Raji (cell line): ENCODE measurements around the gene OLR1.

Experiments
- POLR2A ChIP-seq: IDR thresholded peaks from 2 replicates; pipeline ENCODE4 v1.6.1; 2011; ENCODE audit warnings: low read depth, low read length, control low read depth; ENCODE audit not compliant: insufficient read depth

Gene OLR1

DNA sequence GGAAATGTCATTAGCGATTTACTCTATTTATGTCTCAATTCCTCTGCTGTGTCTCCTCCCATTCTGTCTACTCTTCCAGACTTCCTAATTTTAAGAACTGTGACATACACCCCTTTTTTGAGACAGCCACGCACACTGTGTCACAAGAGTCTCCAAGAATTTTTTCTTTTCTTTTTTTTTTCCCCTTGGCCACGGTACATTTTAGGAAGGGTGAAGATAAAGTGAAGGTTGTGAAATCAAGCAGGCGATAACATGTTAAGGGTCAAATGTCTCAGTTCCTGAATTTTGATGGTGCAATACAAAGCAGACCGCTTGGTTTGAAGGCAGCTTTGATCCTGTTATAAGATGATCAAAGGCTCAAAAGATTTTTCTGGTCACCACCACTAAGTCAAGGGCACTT lies 4.3 kb downstream of the OLR1 start:
- no peak for TF ChIP-seq POLR2A

- no peak for TF ChIP-seq POLR2A
Observed at GRCh38 chr12:10165421-10165820, 6.5 kb downstream of the OLR1 start.

DNA sequence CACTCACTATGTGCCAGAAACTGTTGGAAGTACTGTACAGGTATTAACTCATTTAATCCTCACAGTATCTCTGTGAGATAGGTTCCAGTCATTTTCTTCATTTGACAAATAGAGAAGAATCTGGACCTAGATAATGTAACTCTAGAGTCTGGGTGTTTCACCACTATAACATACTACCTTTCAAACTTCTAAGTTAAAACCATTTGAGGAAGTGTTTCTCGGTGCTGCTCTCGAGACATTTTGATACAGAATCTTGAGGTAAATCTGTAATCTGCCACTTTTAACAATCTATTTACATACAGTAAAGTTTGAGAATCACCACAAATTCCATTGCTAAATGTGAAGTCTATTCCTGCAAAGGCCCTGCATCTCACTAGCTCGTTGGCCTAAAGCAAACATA lies 8.8 kb downstream of the OLR1 start:
- no peak for TF ChIP-seq POLR2A

DNA sequence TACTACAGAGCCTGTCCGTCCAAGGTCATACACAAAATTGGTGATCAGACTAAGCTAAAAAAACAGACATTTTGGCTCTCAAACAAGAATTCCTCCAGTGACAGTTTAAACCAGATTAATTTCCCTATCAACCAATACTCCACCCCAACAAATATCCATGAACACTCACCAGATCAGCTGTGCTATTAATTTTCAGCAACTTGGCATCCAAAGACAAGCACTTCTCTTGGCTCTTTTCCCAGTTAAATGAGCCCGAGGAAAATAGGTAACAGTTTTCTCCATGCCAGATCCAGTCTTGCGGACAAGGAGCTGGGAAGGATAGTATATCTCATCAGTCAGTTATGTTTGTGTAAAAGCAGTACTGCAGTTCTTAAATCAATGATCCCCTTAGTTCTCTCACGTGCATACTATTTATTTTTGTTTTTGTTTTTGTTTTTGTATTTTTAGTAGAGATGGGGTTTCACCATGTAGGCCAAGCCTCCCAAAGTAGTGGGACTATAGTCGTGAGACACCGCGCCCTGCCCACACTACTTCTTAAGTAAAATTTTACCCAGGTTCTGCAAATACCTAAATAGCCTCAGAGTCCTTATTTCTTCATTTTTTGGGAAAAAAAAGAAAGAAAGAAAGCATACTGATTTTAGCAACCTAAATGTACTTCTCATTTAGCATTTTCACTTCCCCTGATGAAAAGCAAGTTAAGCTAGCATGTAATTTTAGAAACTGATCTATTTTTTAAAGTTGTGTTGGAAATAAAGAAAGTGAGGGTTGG lies 11.1 kb downstream of the OLR1 start:
- no peak for TF ChIP-seq POLR2A

- no peak for TF ChIP-seq POLR2A
Observed at GRCh38 chr12:10159280-10159679, 12.7 kb downstream of the OLR1 start.

GRCh38 chr12:10158406-10158805 lies 13.5 kb downstream of the OLR1 start:
- no peak for TF ChIP-seq POLR2A

DNA sequence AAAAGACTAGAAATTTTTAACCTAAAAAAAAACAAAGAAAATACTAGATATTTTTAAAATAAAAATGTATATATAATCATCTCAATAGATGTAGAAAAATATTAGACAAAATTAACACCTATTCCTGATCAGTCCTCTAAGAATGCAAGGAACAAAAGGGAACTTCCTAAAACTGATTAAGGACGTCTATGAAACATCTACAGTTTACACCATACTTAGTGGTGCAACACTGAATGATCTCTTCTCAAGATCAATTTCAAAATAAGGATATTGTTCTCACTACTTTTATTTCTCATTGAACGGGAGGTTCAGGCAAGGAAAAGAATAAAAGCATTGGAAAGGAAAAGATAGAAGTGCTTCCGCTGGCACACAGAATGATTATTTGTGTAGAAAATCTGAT lies 16.0 kb downstream of the OLR1 start:
- no peak for TF ChIP-seq POLR2A

DNA sequence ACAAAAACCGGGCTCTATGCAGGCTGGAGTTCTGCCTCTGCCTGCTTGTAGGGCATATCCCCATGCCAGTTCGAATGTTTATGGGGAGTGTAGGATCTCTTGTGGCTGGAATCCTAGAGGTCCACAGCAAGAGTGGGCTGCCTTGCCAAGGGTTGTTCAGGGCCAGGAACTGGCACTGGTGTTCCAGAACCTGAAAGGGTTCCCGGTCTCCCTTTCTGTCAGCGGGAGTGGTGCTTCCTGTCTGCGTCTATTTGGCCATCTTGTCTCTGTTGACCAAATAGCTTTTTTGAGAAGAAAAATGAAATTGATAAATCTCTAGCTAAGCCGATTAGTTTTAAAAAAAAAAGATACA lies 17.8 kb downstream of the OLR1 start:
- TF ChIP-seq POLR2A, result no peak

DNA sequence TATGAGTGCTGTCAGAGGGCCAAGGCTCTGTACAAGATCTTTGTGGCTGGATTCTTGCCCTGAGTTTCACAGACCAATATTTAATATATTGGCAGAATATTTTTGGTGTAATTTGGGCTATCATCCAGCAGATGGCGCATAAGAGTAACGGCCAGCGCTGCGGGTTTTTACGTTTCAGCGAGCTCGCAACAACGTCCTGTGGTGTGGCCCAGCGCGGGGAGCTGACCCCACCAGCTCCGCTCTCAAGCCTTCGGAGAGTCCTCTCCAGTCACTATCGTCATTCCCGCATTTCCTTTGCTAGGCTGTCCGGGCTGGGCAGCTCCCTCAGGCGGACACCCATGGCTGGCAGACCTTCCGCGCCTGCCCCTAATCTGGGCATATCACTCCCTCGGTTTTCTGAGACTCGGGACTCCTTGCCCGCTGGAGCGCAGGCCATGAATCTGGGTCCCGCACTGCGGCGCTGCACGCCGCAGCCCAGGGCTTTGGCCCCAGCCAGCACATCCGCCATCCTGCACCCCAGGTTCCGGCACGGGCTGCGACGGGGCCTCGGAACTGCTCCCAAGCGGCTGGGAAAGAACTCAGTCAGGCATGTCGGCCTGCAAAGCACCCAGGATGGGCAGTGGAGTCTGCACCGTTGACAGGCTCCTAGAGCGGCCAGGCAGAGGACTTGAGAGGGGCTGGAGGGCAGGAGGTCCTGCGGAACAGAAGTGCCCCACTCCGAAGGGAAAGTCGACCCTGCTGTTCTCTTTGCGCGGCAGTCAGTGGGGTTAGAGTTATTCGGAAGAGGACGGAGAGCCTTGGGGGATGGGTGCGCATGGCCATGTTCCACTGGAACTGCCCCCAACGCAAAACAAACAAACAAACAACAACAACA lies 18.4 kb downstream of the OLR1 start:
- no peak for TF ChIP-seq POLR2A

GRCh38 chr12:10151621-10152020 lies 20.3 kb downstream of the OLR1 start:
- no peak for TF ChIP-seq POLR2A

DNA sequence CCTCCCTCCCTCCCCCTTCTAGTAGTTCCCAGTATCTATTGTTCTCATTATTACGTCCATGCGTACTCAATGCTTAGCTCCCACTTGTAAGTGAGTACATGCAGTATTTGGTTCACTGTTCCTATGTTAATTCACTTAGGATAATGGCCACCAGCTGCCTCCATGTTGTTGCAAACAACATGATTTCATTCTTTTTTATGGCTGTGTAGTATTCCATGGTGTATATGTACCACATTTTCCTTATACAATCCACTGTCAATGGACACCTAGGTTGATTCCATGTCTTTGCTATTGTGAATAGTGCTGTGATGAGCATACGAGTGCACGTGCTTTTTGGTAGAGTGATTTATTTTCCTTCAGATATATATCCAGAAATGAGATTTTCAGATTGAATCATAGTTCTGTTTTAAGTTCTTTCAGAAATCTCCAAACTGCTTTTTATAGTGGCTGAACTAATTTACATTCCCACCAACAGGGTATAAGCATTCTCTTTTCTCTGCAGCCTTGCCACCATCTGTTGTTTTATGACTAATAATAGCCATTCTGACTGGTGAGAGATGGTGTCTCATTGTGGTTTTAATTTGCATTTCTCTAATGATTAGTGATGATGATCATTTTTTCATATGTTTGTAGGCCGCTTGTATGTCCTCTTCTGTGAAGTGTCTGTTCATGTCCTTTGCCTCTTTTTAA lies 24.1 kb downstream of the OLR1 start:
- TF ChIP-seq POLR2A, result no peak

- no peak for TF ChIP-seq POLR2A
Observed at GRCh38 chr12:10142976-10143589, 28.8 kb downstream of the OLR1 start.

- TF ChIP-seq POLR2A, result no peak
Observed at GRCh38 chr12:10140001-10140400, 31.9 kb downstream of the OLR1 start.

DNA sequence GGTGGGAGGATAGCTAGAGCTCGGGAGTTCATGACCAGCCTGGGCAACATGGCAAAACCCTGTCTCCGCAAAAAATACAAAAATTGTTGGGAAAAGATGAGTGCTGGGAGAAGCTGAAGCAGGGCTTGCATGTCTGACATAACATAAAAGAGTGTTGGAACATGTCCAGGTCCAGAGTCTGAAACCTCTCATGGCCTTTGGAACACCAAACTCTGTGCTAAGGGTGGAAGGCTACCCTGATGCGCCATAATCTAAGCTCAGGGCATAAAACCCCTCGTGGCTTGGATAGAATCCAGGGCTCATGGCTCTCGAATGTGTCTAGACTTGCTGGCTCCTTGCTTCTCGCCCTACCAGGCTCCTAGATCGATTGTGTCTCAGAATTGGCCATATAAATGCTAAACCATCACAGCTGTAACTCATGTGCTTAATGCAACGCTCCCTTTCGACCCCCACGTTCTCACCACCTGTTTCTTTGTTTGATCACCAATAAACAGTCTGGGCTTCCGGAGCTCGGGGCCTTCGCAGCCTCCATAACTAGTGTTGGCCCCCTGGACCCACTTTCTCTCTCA lies 35.2 kb downstream of the OLR1 start:
- TF ChIP-seq POLR2A, result no peak

GRCh38 chr12:10135126-10135525 lies 36.8 kb downstream of the OLR1 start:
- TF ChIP-seq POLR2A, result no peak

GRCh38 chr12:10132850-10133370 lies 39.0 kb downstream of the OLR1 start:
- TF ChIP-seq POLR2A, result no peak
